PC-9 (cell line): ENCODE results near the gene TMEM151B.

ENCODE experiments used
- CTCF ChIP-seq: fragments of 200-600 bp; sonication (generic); conservative IDR thresholded peaks from 2 replicates; pipeline ENCODE4 v1.6.1; 2017; ENCODE audit warnings: mixed run types, antibody characterized with exemption, mild to moderate bottlenecking, moderate library complexity
- EZH2 ChIP-seq: fragments of 200-600 bp; sonication (generic); IDR thresholded peaks from 2 replicates; pipeline ENCODE4 v1.8.0; 2017; ENCODE audit warnings: antibody characterized with exemption, low read depth

- TF ChIP-seq CTCF (peak; percentile 37; the same call in 1 of the 2 replicates), EZH2 (no peak)
Observed at GRCh38 chr6:44223319-44224028, 46.8 kb upstream of the TMEM151B start, which contains the start of gene SLC29A1.
